IPS-18a (cell line): ENCODE results near the gene ARHGDIB.

Source experiments
- H3K27ac ChIP-seq: one replicate; pipeline ENCODE4 v1.5.1; 2013; ENCODE audit warnings: low read length
- H3K27me3 ChIP-seq: one replicate; pipeline ENCODE4 v1.6.1; 2013; ENCODE audit warnings: mild to moderate bottlenecking, low read length; ENCODE audit not compliant: control insufficient read depth, insufficient read depth
- H3K36me3 ChIP-seq: one replicate; pipeline ENCODE4 v1.6.1; 2013; ENCODE audit warnings: low read depth, low read length; ENCODE audit not compliant: control insufficient read depth
- H3K4me1 ChIP-seq: one replicate; pipeline ENCODE4 v1.6.1; 2013; ENCODE audit warnings: low read depth, low read length; ENCODE audit not compliant: control insufficient read depth
- H3K4me3 ChIP-seq: one replicate; pipeline ENCODE4 v1.5.1; 2013; ENCODE audit warnings: low read length
- H3K9ac ChIP-seq: one replicate; pipeline ENCODE4 v1.6.1; 2013; ENCODE audit warnings: mild to moderate bottlenecking, low read length, moderate library complexity
- H3K9me3 ChIP-seq: one replicate; pipeline ENCODE4 v1.6.1; 2013; ENCODE audit warnings: low read depth, low read length; ENCODE audit not compliant: control insufficient read depth

Gene ARHGDIB

DNA sequence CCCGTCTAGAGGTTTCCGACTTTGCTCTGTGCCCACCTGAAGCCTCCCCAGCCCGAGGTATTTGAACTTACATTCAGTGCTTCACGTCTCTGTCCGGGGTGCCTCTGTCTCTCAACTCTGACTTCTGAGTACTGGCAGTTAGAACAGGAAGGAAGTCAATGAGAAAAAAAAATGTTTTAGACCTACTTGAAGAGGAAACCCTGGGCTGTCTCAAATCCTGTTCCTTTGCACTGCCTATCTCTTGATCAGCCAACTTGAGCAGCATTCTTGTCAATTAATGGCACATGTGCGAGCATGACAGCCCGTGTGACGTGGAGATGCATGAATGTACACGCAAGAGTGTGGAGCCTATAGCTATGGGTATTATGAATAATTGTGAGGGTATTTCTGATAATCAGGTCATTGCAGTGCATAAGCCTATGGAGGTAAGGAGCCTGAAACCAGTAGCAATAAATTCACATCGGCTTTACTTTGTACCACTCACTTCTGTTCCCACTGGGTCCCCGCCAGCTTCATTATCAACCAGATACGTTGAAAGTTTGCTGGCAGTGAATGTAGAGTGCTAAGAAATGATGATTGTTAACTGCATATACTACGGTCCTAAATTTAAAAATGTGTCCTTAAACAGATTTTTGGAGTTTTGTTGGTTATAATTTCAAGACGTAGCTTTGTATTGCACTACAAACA is at the start of gene ARHGDIB:
ARHGDIB (minus strand) TSS at position 136 of the 687 bp plus-strand sequence. CDS start 10,889 bp downstream, outside the sequence.
- Histone ChIP-seq H3K27me3 (no peaks in the 10 kb centered on the region), H3K36me3 (no peaks in the 10 kb centered on the region), H3K4me1 (no peaks in the 10 kb centered on the region), H3K9ac (no peak within 1 kb of the TSS), H3K27ac (no peak within 1 kb of the TSS), H3K4me3 (no peak within 1 kb of the TSS), H3K9me3 (no peaks in the 10 kb centered on the region)

GRCh38 chr12:15011162-15011561 is 49.8 kb upstream of the ARHGDIB start:
- H3K9me3 ChIP-seq = no peaks in the 10 kb centered on the region
- no peak overlapping the region for H3K27ac ChIP-seq
- H3K36me3 ChIP-seq = no peaks in the 10 kb centered on the region
- H3K4me3 ChIP-seq = no peak overlapping the region
- H3K27me3 ChIP-seq = no peaks in the 10 kb centered on the region
- H3K4me1 ChIP-seq = no peaks in the 10 kb centered on the region
- H3K9ac ChIP-seq = no peak overlapping the region

- H3K27me3 ChIP-seq = no peaks in the 10 kb centered on the region
- H3K4me3 ChIP-seq = no peak overlapping the region
- H3K27ac ChIP-seq = no peak overlapping the region
- H3K9me3 ChIP-seq = no peaks in the 10 kb centered on the region
- no peak overlapping the region for H3K9ac ChIP-seq
- H3K4me1 ChIP-seq = no peaks in the 10 kb centered on the region
- no peaks in the 10 kb centered on the region for H3K36me3 ChIP-seq
These were observed 46.1 kb upstream of the ARHGDIB start for GRCh38 chr12:15007551-15007950.

GRCh38 chr12:15005064-15005463 is 43.7 kb upstream of the ARHGDIB start:
- Histone ChIP-seq H3K4me3 (no peak overlapping the region), H3K9me3 (no peaks in the 10 kb centered on the region), H3K36me3 (no peaks in the 10 kb centered on the region), H3K27me3 (no peaks in the 10 kb centered on the region), H3K4me1 (peaks cover 5% of the 10 kb centered on the region), H3K9ac (no peak overlapping the region), H3K27ac (no peak overlapping the region)

DNA sequence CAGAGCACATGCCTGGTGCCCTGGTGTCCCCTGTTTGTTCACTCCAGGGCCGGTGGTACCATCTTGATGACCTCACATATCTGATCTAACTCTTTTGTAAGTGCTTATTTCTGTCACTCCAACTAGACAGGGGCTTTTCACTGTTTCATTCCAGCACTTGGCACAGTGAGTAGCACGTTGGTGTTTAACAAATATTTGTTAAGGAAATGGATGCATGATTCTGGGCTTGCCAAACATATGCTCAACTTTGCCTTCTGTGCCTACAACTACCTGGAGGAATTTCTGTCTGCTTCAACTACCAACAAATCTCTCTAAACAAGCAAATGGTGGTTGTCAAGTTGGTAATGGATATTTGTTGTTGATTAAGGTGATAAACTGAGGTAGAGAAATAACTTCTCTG is 43.0 kb upstream of the ARHGDIB start:
- Histone ChIP-seq H3K36me3 (no peaks in the 10 kb centered on the region), H3K27ac (no peak overlapping the region), H3K27me3 (no peaks in the 10 kb centered on the region), H3K9me3 (no peaks in the 10 kb centered on the region), H3K4me1 (peaks cover 5% of the 10 kb centered on the region), H3K9ac (no peak overlapping the region), H3K4me3 (no peak overlapping the region)

- H3K36me3 ChIP-seq = no peaks in the 10 kb centered on the region
- H3K9ac ChIP-seq = no peak overlapping the region
- H3K27me3 ChIP-seq = no peaks in the 10 kb centered on the region
- H3K9me3 ChIP-seq = no peaks in the 10 kb centered on the region
- peaks cover 5% of the 10 kb centered on the region for H3K4me1 ChIP-seq
- no peak overlapping the region for H3K4me3 ChIP-seq
- no peak overlapping the region for H3K27ac ChIP-seq
These were observed 40.5 kb upstream of the ARHGDIB start for GRCh38 chr12:15001733-15002382.

GRCh38 chr12:15000575-15000974 is 39.2 kb upstream of the ARHGDIB start:
- Histone ChIP-seq H3K4me3 (no peak overlapping the region), H3K36me3 (no peaks in the 10 kb centered on the region), H3K4me1 (peaks cover 5% of the 10 kb centered on the region), H3K27me3 (no peaks in the 10 kb centered on the region), H3K9me3 (no peaks in the 10 kb centered on the region), H3K27ac (no peak overlapping the region), H3K9ac (no peak overlapping the region)

- Histone ChIP-seq H3K27ac (no peak overlapping the region), H3K4me3 (no peak overlapping the region), H3K9ac (no peak overlapping the region), H3K9me3 (no peaks in the 10 kb centered on the region), H3K27me3 (no peaks in the 10 kb centered on the region), H3K4me1 (peaks cover 5% of the 10 kb centered on the region), H3K36me3 (no peaks in the 10 kb centered on the region)
These were observed 38.4 kb upstream of the ARHGDIB start for GRCh38 chr12:14999695-15000365.

GRCh38 chr12:14999021-14999694 is 37.8 kb upstream of the ARHGDIB start:
- no peaks in the 10 kb centered on the region for H3K27me3 ChIP-seq
- no peaks in the 10 kb centered on the region for H3K9me3 ChIP-seq
- H3K27ac ChIP-seq = no peak overlapping the region

DNA sequence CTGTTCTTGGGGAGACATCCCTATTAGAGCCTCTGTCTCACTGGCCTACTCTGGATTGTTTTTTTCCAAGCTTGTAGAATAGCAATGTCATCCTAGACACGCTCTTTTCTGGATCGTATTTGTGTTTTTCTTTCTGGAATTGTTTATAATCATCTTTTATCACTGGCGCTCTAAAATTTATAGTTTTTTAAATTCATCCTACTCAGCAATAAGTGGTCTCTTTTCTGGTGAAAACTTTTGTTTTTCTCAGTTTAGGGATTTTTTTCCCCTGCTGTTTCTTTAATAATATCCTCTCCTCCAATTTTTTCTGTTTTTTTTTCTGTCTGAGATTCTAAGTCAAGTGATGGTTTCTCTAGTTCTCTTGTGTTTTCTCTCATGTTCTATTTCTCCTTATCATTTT is 36.6 kb upstream of the ARHGDIB start:
- Histone ChIP-seq H3K4me3 (no peak overlapping the region), H3K27me3 (no peaks in the 10 kb centered on the region), H3K4me1 (peaks cover 5% of the 10 kb centered on the region), H3K27ac (no peak overlapping the region), H3K9ac (no peak overlapping the region), H3K36me3 (no peaks in the 10 kb centered on the region), H3K9me3 (no peaks in the 10 kb centered on the region)

More at GRCh38 chr12:14999021-14999694, 37.8 kb upstream of the ARHGDIB start:
- Histone ChIP-seq H3K4me3 (no peak overlapping the region), H3K9ac (no peak overlapping the region), H3K36me3 (no peaks in the 10 kb centered on the region), H3K4me1 (peaks cover 5% of the 10 kb centered on the region)

DNA sequence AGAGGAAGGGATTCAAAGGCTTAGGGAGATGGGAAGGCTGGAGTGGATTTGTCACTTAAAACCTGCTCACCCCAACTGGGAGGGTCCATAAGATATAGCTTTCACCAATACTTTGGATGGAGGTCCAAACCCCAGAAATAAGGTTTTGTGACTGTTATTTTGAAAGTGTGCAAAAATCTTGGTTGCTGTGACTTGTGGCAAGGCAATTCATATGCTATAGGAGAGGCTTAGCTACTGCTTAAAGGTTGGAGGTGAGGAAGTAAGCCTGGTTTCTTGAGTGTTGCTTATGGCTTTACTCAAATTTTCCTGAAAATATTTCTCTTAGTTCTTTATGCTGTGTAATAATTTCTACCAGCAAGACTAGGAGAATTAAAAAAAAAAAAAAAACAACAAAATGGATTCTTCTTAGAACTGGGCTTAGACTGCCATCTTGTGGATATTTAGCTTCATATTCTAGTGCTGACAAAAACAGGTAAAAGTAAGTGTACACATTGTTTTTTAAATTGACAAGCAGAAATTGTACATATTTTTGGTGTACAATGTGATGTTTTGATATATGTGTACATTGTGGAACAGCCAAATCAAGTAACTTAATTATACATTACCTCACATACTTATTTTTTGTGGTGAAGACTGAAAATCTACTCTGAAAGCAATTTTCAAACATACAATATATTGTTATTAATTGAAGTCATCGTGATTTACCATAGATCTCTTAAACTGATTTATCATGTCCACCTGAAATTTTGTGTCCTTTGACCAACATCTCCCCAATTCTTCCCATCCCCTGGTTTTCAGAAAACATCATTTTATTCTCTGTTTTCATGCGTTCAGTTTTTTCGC is 34.4 kb upstream of the ARHGDIB start:
- Histone ChIP-seq H3K4me1 (no peaks in the 10 kb centered on the region), H3K36me3 (no peaks in the 10 kb centered on the region), H3K9ac (no peak overlapping the region), H3K27ac (no peak overlapping the region), H3K4me3 (no peak overlapping the region), H3K27me3 (no peaks in the 10 kb centered on the region), H3K9me3 (no peaks in the 10 kb centered on the region)
